ENCODE data around the gene NXNL2.

Gene NXNL2

GRCh38 chr9:88578121-88579049, 43.4 kb downstream of the NXNL2 start:
- no peaks in the 10 kb centered on the region for H3F3A ChIP-seq (ENCODE audit: insufficient read depth, low read length)
- H4K20me1 ChIP-seq (ENCODE audit: insufficient read depth, low read length): no peaks in the 10 kb centered on the region
- no peaks in the 10 kb centered on the region for H3K79me2 ChIP-seq (ENCODE audit: low read length)
- peak overlapping the region; percentile 9; the same call in 1 of the 2 replicates for H3K9ac ChIP-seq (ENCODE audit: low read length)
- no peaks in the 10 kb centered on the region for H3K9me2 ChIP-seq (replicated peaks; ENCODE audit: insufficient read depth, low read length)
- DNase-seq: peak; percentile 58
- no peaks in the 10 kb centered on the region for H3K4me1 ChIP-seq (ENCODE audit: low read length)
- no peaks in the 10 kb centered on the region for H3K9me3 ChIP-seq (replicated peaks; ENCODE audit: insufficient read depth, low read length)
- peak overlapping the region; percentile 68 for H2AFZ ChIP-seq (ENCODE audit: low read length)
- H3K4me3 ChIP-seq (ENCODE audit: low read length): peak overlapping the region; percentile 34; the same call in 1 of the 2 replicates
- no peak overlapping the region for H3K27ac ChIP-seq (ENCODE audit: low read length)
- no peaks in the 10 kb centered on the region for H3K36me3 ChIP-seq (replicated peaks; ENCODE audit: insufficient read depth, low read length)
- peak; percentile 96 for TF ChIP-seq CTCF (IDR thresholded peaks at IDR 0.05; ENCODE audit: low read length)
- TF ChIP-seq EZH2 (optimal IDR thresholded peaks at IDR 0.05; ENCODE audit: low read depth, low read length): no peak
- no peak for TF ChIP-seq EZH2phosphoT487 (IDR thresholded peaks at IDR 0.05; ENCODE audit: low read length)
- H3K4me2 ChIP-seq (ENCODE audit: low read depth, low read length): peak overlapping the region; percentile 49; the same call in 1 of the 2 replicates
- no peaks in the 10 kb centered on the region for H3K27me3 ChIP-seq (replicated peaks; ENCODE audit: insufficient read depth, low read length)

- Histone ChIP-seq H3K27ac (ENCODE audit: low read length) (no peak overlapping the region), H3K4me2 (ENCODE audit: low read depth, low read length) (no peak overlapping the region), H4K20me1 (ENCODE audit: insufficient read depth, low read length) (no peaks in the 10 kb centered on the region), H3K9me3 (replicated peaks; ENCODE audit: insufficient read depth, low read length) (no peaks in the 10 kb centered on the region), H2AFZ (ENCODE audit: low read length) (peak overlapping the region; percentile 68), H3K36me3 (replicated peaks; ENCODE audit: insufficient read depth, low read length) (no peaks in the 10 kb centered on the region), H3K4me1 (ENCODE audit: low read length) (no peaks in the 10 kb centered on the region), H3F3A (ENCODE audit: insufficient read depth, low read length) (no peaks in the 10 kb centered on the region), H3K9me2 (replicated peaks; ENCODE audit: insufficient read depth, low read length) (no peaks in the 10 kb centered on the region), H3K27me3 (replicated peaks; ENCODE audit: insufficient read depth, low read length) (no peaks in the 10 kb centered on the region), H3K4me3 (ENCODE audit: low read length) (no peak overlapping the region), H3K79me2 (ENCODE audit: low read length) (no peaks in the 10 kb centered on the region), H3K9ac (ENCODE audit: low read length) (no peak overlapping the region)
- no peak for DNase-seq
- TF ChIP-seq CTCF (IDR thresholded peaks at IDR 0.05; ENCODE audit: low read length) (no peak), EZH2 (optimal IDR thresholded peaks at IDR 0.05; ENCODE audit: low read depth, low read length) (no peak), EZH2phosphoT487 (IDR thresholded peaks at IDR 0.05; ENCODE audit: low read length) (no peak)
Measured at GRCh38 chr9:88579050-88579715, 44.2 kb downstream of the NXNL2 start.

GRCh38 chr9:88580961-88581360, 46.0 kb downstream of the NXNL2 start:
- Histone ChIP-seq H3K9me2 (replicated peaks; ENCODE audit: insufficient read depth, low read length) (no peaks in the 10 kb centered on the region), H3K9ac (ENCODE audit: low read length) (no peak overlapping the region), H3K4me1 (ENCODE audit: low read length) (no peaks in the 10 kb centered on the region), H3K27me3 (replicated peaks; ENCODE audit: insufficient read depth, low read length) (no peaks in the 10 kb centered on the region), H3K79me2 (ENCODE audit: low read length) (no peaks in the 10 kb centered on the region), H3F3A (ENCODE audit: insufficient read depth, low read length) (no peaks in the 10 kb centered on the region), H3K4me3 (ENCODE audit: low read length) (no peak overlapping the region), H4K20me1 (ENCODE audit: insufficient read depth, low read length) (no peaks in the 10 kb centered on the region), H3K27ac (ENCODE audit: low read length) (no peak overlapping the region), H2AFZ (ENCODE audit: low read length) (no peak overlapping the region), H3K9me3 (replicated peaks; ENCODE audit: insufficient read depth, low read length) (no peaks in the 10 kb centered on the region), H3K36me3 (replicated peaks; ENCODE audit: insufficient read depth, low read length) (no peaks in the 10 kb centered on the region), H3K4me2 (ENCODE audit: low read depth, low read length) (no peak overlapping the region)
- TF ChIP-seq CTCF (IDR thresholded peaks at IDR 0.05; ENCODE audit: low read length) (no peak), EZH2 (optimal IDR thresholded peaks at IDR 0.05; ENCODE audit: low read depth, low read length) (no peak), EZH2phosphoT487 (IDR thresholded peaks at IDR 0.05; ENCODE audit: low read length) (no peak)
- no peak for DNase-seq

Measured in MM.1S (cell line).